Stomach smooth muscle (tissue), 2 donors: ENCODE measurements around the gene TCF4.

ENCODE experiments used
- H3K27ac ChIP-seq: one replicate; pipeline ENCODE4 v1.7.0; 2013; ENCODE audit warnings: mild to moderate bottlenecking, low read length, inconsistent platforms
- H3K27me3 ChIP-seq, 2 donors: one replicate each; pipeline ENCODE4 v1.7.0; 2013; ENCODE audit warnings: low read length in 2 of 2; ENCODE audit not compliant: insufficient read depth in 2 of 2, control insufficient read depth in 1 of 2
- H3K36me3 ChIP-seq, 2 donors: one replicate each; pipeline ENCODE4 v1.7.0; 2013; ENCODE audit warnings: low read length in 2 of 2; ENCODE audit not compliant: control insufficient read depth in 2 of 2, insufficient read depth in 2 of 2
- H3K4me1 ChIP-seq: one replicate; pipeline ENCODE4 v1.7.0; 2013; ENCODE audit warnings: low read length; ENCODE audit not compliant: control insufficient read depth, insufficient read depth
- H3K4me3 ChIP-seq, 2 donors: one replicate each; pipeline ENCODE4 v1.7.0; 2013; ENCODE audit warnings: low read length in 2 of 2
- H3K9ac ChIP-seq, 2 donors: one replicate each; pipeline ENCODE4 v1.7.0; 2013; ENCODE audit warnings: low read length in 2 of 2, mild to moderate bottlenecking in 1 of 2
- H3K9me3 ChIP-seq, 2 donors: one replicate each; pipeline ENCODE4 v1.7.0; 2013; ENCODE audit warnings: low read length in 2 of 2; ENCODE audit not compliant: control insufficient read depth in 2 of 2
- donor health status: healthy.
- donor health status: Pancreatic carcinoma.

TCF4 gene

GRCh38 chr18:55179425-55179824 is 408.6 kb downstream of the TCF4 start:
- no peak overlapping the region for H3K27ac ChIP-seq
- H3K9ac ChIP-seq = no peak overlapping the region
- no peaks in the 10 kb centered on the region for H3K9me3 ChIP-seq
- H3K4me3 ChIP-seq = no peak overlapping the region
- H3K27me3 ChIP-seq = no peaks in the 10 kb centered on the region
- no peaks in the 10 kb centered on the region for H3K4me1 ChIP-seq
- H3K36me3 ChIP-seq = no peaks in the 10 kb centered on the region

DNA sequence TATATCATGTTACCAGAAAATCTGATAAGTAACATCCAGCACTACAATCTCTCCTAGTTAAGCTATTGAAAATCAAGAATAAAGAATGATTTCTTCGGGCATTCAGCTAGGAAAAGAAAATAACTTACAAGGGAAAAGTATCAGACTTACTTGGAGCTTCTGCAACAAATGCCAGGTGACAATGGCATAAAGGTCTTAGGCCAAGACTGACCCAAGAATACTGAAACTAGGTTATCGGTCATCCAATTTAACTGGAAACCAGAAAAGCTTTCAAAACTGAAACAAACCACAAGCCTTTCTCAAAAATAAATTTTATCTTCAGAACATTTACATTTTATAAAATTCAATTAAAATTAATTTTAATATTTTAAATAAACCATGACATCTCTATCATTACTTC is 414.7 kb downstream of the TCF4 start:
- H3K27ac ChIP-seq = no peak overlapping the region
- H3K4me3 ChIP-seq = no peak overlapping the region
- H3K9me3 ChIP-seq = no peaks in the 10 kb centered on the region
- no peaks in the 10 kb centered on the region for H3K4me1 ChIP-seq
- H3K27me3 ChIP-seq = no peaks in the 10 kb centered on the region
- H3K36me3 ChIP-seq = no peaks in the 10 kb centered on the region
- H3K9ac ChIP-seq = no peak overlapping the region
